HepG2 (cell line): ENCODE data around the gene ESPNL. TPM values are rescaled to one million over a fixed set of nuclear protein-coding genes. Genes with fewer than 3 reads are reported as not detected.

Experiments
- ARHGAP35 ChIP-seq: sonication (generic); formaldehyde crosslinking; IDR thresholded peaks from 2 replicates; pipeline ENCODE4 v1.9.0; 2022; ENCODE audit warnings: mild to moderate bottlenecking, inconsistent platforms, moderate library complexity, missing genetic modification reagents, borderline replicate concordance
- BRF2 ChIP-seq: sonication (generic); formaldehyde crosslinking; IDR thresholded peaks from 2 replicates; pipeline ENCODE4 v1.8.1; 2022; ENCODE audit warnings: mild to moderate bottlenecking, missing genetic modification reagents
- KLF9 ChIP-seq: IDR thresholded peaks from 2 replicates; pipeline ENCODE4 v1.6.1; 2016; ENCODE audit warnings: low read depth
- LBX2 ChIP-seq: sonication (generic); formaldehyde crosslinking; IDR thresholded peaks from 2 replicates; pipeline ENCODE4 v1.5.0; 2020; ENCODE audit warnings: missing genetic modification reagents, mild to moderate bottlenecking, borderline replicate concordance
- MBNL3 ChIP-seq: fragments of 250-450 bp; sonication (Bioruptor Pico); conservative IDR thresholded peaks from 2 replicates; pipeline ENCODE4 v1.8.0; 2022; ENCODE audit warnings: mild to moderate bottlenecking, inconsistent platforms
- PAF1 ChIP-seq: IDR thresholded peaks from 2 replicates; pipeline ENCODE4 v1.6.1; 2016; ENCODE audit warnings: missing genetic modification reagents, missing compliant biosample characterization
- TMF1 ChIP-seq: sonication (generic); formaldehyde crosslinking; IDR thresholded peaks from 2 replicates; pipeline ENCODE4 v1.8.1; 2022; ENCODE audit warnings: low read depth, missing genetic modification reagents
- ZBTB44 ChIP-seq: sonication (generic); formaldehyde crosslinking; IDR thresholded peaks from 2 replicates; pipeline ENCODE4 v1.4.0; 2020; ENCODE audit warnings: missing genetic modification reagents
- ZNF460 ChIP-seq: sonication (generic); formaldehyde crosslinking; IDR thresholded peaks from 2 replicates; pipeline ENCODE4 v1.5.1; 2020; ENCODE audit warnings: missing genetic modification reagents, mild to moderate bottlenecking, borderline replicate concordance
- ZNF746 ChIP-seq: sonication (generic); formaldehyde crosslinking; IDR thresholded peaks from 2 replicates; pipeline ENCODE4 v1.8.0; 2022; ENCODE audit warnings: mild to moderate bottlenecking, missing genetic modification reagents
- ZNF775 ChIP-seq: sonication (generic); formaldehyde crosslinking; IDR thresholded peaks from 2 replicates; pipeline ENCODE4 v1.4.0; 2020; ENCODE audit warnings: missing genetic modification reagents, mild to moderate bottlenecking, moderate library complexity, borderline replicate concordance
- ZXDC ChIP-seq: sonication (generic); formaldehyde crosslinking; IDR thresholded peaks from 2 replicates; pipeline ENCODE4 v1.5.0; 2020; ENCODE audit warnings: mild to moderate bottlenecking, missing genetic modification reagents
- polyA plus RNA-seq, 8 experiments: library from polyadenylated mRNA; depleted of rRNA in 3 of 8; stranded (reverse) in 7 of 8; unstranded in 1 of 8; fragments of >200 nt; fragmentation: Illumina TruSeq in 4 of 8; extraction: Trizol in 4 of 8; gene quantifications; 2 replicates each; pipeline versions ENCODE4 v1.2.1 to v1.2.3, GENCODE V29; 2011 to 2016; ENCODE audit warnings: low read depth in 4 of 8, missing spikeins in 1 of 8, mixed read lengths in 1 of 8; ENCODE audit not compliant: insufficient read depth in 1 of 8
- total RNA-seq, 5 experiments: library from RNA; depleted of rRNA; stranded (reverse); fragments of >200 nt; fragmentation: Illumina TruSeq; extraction: Trizol; gene quantifications; 2 replicates each; pipeline ENCODE4 v1.2.3, GENCODE V29; 2016; ENCODE audit warnings: low read depth in 1 of 5
- TF ChIP-seq, protein P1 (sequence below): sonication (generic); formaldehyde crosslinking; IDR thresholded peaks from 2 replicates; pipeline ENCODE4 v1.5.1; 2020; ENCODE audit warnings: missing genetic modification reagents, mild to moderate bottlenecking, borderline replicate concordance
- TF ChIP-seq, protein P2 (sequence below): sonication (generic); formaldehyde crosslinking; IDR thresholded peaks from 2 replicates; pipeline ENCODE4 v1.4.0; 2020; ENCODE audit warnings: mild to moderate bottlenecking, missing genetic modification reagents

Gene ESPNL
- total and polyA plus RNA-seq, 2 of the 13 experiments (the other 11 are each of a cell fraction or from before 2014, with no cell fraction given) = 0.45 to 0.80 TPM

DNA sequence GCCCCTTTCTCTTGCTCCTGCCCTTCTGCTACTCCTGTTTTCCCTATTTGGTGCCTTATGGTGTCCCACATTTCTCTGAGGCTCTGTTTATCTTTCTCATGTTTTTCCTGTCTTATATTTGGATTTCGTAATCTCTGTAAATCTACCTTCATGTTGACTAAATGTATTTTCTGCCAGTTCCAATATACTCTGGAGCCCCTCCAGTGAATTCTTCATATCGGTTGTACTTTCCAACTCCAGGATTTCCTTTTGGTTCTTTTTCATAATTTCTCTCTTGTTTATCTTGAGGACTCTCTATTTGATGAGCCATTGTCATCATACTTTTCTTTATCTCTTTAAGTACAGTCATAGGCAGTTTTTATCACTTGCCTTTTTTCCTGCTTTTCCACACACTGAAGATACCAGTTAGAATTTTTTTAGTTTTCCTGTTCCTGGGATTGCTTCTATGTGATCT lies 20.2 kb upstream of the ESPNL start (continued):
- 0 out of 2 replicates have a peak, but pooled peaks have one; percentile 6 for TF ChIP-seq BRF2 (CRISPR knock-in tag)
- peak; percentile 90 for TF ChIP-seq KLF9 (CRISPR knock-in tag)
- TF ChIP-seq LBX2 (CRISPR knock-in tag) = no peak
- TF ChIP-seq ZBTB44 (CRISPR knock-in tag) = 0 out of 2 replicates have a peak, but pooled peaks have one; percentile 59
- TF ChIP-seq TMF1 (CRISPR knock-in tag) = no peak
- TF ChIP-seq, protein P1, sequence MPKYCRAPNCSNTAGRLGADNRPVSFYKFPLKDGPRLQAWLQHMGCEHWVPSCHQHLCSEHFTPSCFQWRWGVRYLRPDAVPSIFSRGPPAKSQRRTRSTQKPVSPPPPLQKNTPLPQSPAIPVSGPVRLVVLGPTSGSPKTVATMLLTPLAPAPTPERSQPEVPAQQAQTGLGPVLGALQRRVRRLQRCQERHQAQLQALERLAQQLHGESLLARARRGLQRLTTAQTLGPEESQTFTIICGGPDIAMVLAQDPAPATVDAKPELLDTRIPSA (CRISPR knock-in tag) = no peak
- peak; percentile 8; the same call in 1 of the 2 replicates for TF ChIP-seq MBNL3 (CRISPR knock-in tag)
- no peak; the same call in 1 of the 2 replicates for TF ChIP-seq ZNF460 (CRISPR knock-in tag)
- TF ChIP-seq PAF1 (CRISPR knock-in tag) = no peak
- no peak for TF ChIP-seq ZXDC
- TF ChIP-seq, protein P2, sequence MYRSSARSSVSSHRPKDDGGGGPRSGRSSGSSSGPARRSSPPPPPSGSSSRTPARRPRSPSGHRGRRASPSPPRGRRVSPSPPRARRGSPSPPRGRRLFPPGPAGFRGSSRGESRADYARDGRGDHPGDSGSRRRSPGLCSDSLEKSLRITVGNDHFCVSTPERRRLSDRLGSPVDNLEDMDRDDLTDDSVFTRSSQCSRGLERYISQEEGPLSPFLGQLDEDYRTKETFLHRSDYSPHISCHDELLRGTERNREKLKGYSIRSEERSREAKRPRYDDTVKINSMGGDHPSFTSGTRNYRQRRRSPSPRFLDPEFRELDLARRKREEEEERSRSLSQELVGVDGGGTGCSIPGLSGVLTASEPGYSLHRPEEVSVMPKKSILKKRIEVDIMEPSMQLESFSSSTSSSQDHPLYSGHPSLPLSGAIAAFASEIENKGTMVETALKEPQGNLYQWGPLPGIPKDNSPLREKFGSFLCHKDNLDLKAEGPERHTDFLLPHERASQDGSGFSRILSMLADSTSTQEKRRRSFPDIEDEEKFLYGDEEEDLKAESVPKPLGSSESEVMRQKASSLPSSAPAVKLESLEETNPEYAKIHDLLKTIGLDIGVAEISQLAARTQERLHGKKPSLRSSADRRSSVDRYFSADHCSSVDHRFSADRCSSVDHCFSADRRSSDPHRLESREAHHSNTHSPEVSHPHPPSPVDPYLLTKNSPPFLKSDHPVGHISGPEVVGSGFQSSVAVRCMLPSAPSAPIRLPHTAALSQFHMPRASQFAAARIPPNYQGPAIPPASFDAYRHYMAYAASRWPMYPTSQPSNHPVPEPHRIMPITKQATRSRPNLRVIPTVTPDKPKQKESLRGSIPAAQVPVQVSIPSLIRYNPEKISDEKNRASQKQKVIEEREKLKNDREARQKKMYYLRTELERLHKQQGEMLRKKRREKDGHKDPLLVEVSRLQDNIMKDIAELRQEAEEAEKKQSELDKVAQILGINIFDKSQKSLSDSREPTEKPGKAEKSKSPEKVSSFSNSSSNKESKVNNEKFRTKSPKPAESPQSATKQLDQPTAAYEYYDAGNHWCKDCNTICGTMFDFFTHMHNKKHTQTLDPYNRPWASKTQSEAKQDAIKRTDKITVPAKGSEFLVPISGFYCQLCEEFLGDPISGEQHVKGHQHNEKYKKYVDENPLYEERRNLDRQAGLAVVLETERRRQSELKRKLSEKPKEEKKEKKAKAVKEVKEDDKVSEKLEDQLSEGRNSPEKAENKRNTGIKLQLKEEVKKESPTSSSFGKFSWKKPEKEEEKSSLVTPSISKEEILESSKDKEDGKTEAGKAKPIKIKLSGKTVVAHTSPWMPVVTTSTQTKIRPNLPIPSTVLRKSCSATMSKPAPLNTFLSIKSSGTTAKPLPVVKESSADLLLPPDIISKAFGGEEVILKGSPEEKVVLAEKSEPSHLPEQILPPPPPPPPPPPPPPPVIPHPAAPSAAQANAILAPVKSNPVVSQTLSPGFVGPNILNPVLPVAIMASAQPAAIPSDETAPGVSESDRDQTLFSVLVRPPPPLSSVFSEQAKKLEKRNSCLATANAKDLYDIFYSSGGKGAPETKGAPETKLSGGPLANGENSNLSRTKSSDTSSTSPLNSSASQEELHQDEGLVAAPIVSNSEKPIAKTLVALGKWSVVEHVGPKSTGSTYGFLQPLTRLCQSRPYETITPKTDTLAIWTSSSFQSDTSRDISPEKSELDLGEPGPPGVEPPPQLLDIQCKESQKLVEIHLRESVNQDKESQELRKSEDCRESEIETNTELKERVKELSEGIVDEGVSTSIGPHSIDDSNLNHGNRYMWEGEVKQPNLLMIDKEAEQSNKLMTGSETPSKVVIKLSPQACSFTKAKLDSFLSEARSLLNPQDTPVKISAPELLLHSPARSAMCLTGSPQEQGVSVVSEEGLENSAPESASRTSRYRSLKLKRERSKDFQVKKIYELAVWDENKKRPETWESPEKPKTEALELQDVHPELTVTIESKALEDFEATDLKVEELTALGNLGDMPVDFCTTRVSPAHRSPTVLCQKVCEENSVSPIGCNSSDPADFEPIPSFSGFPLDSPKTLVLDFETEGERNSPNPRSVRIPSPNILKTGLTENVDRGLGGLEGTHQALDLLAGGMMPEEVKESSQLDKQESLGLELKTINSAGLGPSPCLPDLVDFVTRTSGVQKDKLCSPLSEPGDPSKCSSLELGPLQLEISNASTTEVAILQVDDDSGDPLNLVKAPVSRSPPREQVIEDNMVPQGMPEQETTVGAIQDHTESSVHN = no peak
- no peak for TF ChIP-seq ZNF746 (CRISPR knock-in tag)
- TF ChIP-seq ZNF775 (CRISPR knock-in tag) = no peak
- no peak for TF ChIP-seq ARHGAP35 (CRISPR knock-in tag)
